Fibroblast of lung (primary cell): ENCODE results near the gene NDC80. TPM values are rescaled to one million over a fixed set of nuclear protein-coding genes. Genes with fewer than 3 reads are reported as not detected.
A peak's percentile ranks its signal among the peaks of the same experiment; 100 is the strongest.

Experiments used
- DNase-seq, 2 donors: peaks; one replicate each; pipeline versions ENCODE4 v3.0.0 to v3.0.0-alpha.2; 2010; ENCODE audit warnings: low read depth in 2 of 2
- H2AFZ ChIP-seq: 2 replicates; pipeline ENCODE4 v1.5.1; 2012; ENCODE audit warnings: low read length, control low read depth, inconsistent platforms
- H3K27ac ChIP-seq: 2 replicates; pipeline ENCODE4 v1.5.1; 2011; ENCODE audit warnings: low read length, control low read depth; ENCODE audit not compliant: insufficient read depth
- H3K27me3 ChIP-seq: 2 replicates; pipeline ENCODE4 v1.5.1; 2011; ENCODE audit warnings: mild to moderate bottlenecking, low read length; ENCODE audit not compliant: control insufficient read depth, insufficient read depth
- H3K36me3 ChIP-seq: 2 replicates; pipeline ENCODE4 v1.5.1; 2011; ENCODE audit warnings: low read length; ENCODE audit not compliant: control insufficient read depth, insufficient read depth
- H3K4me1 ChIP-seq: 2 replicates; pipeline ENCODE4 v1.5.1; 2011; ENCODE audit warnings: low read length; ENCODE audit not compliant: control insufficient read depth, insufficient read depth; ENCODE audit errors: extremely low read depth
- H3K4me2 ChIP-seq: 2 replicates; pipeline ENCODE4 v1.5.1; 2011; ENCODE audit warnings: low read length, control low read depth; ENCODE audit not compliant: insufficient read depth; ENCODE audit errors: extremely low read depth
- H3K4me3 ChIP-seq, 4 experiments: fragments of 200-600 bp in 1 of 4; sonication (generic) in 1 of 4; replicated peaks in 1 of 4; 2 replicates each; pipeline ENCODE4 v1.5.1; 2011 to 2016; ENCODE audit warnings: low read length in 4 of 4, low read depth in 3 of 4, mild to moderate bottlenecking in 3 of 4, control low read depth in 2 of 4, inconsistent platforms in 1 of 4, mixed read lengths in 1 of 4; ENCODE audit not compliant: insufficient read depth in 1 of 4; ENCODE audit errors: control extremely low read depth in 1 of 4
- H3K79me2 ChIP-seq: 2 replicates; pipeline ENCODE4 v1.5.1; 2012; ENCODE audit warnings: mild to moderate bottlenecking, low read length, inconsistent platforms; ENCODE audit not compliant: control insufficient read depth, insufficient read depth
- H3K9ac ChIP-seq: 2 replicates; pipeline ENCODE4 v1.5.1; 2011; ENCODE audit warnings: mild to moderate bottlenecking, low read length, control low read depth; ENCODE audit not compliant: insufficient read depth
- H3K9me3 ChIP-seq: 2 replicates; pipeline ENCODE4 v1.5.1; 2012; ENCODE audit warnings: low read depth, low read length; ENCODE audit not compliant: control insufficient read depth, insufficient read depth
- H4K20me1 ChIP-seq: 2 replicates; pipeline ENCODE4 v1.5.1; 2011; ENCODE audit warnings: low read length; ENCODE audit not compliant: control insufficient read depth, insufficient read depth; ENCODE audit errors: extremely low read depth
- EZH2 ChIP-seq: IDR thresholded peaks from 2 replicates; pipeline ENCODE4 v1.5.1; 2012; ENCODE audit warnings: low read length, control low read depth, mild to moderate bottlenecking; ENCODE audit errors: missing control alignments
- polyA plus RNA-seq, 2 donors: library from polyadenylated mRNA; depleted of rRNA in 1 of 2; stranded (reverse) in 1 of 2; unstranded in 1 of 2; fragments of >200 nt; gene quantifications; 2 replicates each; pipeline ENCODE4 v1.2.1, GENCODE V29; 2011 to 2012; ENCODE audit warnings: missing spikeins in 1 of 2
- total RNA-seq: library from RNA; depleted of rRNA; stranded (reverse); fragments of >200 nt; gene quantifications from 2 replicates; pipeline ENCODE4 v1.2.1, GENCODE V29; 2014
- TF ChIP-seq, protein P1 (sequence below), 2 donors: IDR thresholded peaks in 1 of 2; conservative IDR thresholded peaks in 1 of 2; 1 replicate in 1 of 2; 2 replicates in 1 of 2; pipeline ENCODE4 v1.5.1; 2011 to 2012; ENCODE audit warnings: low read length in 2 of 2, control low read depth in 1 of 2, inconsistent platforms in 1 of 2, low read depth in 1 of 2, mild to moderate bottlenecking in 1 of 2

Gene NDC80
- total and polyA plus RNA-seq, 2 donors (not counting 1 experiment from before 2014, with no cell fraction given), result 8.3 to 9.7 TPM

GRCh38 chr18:2569338-2570207 lies 1.8 kb upstream of the NDC80 start:
- H3K9ac ChIP-seq, result no peak overlapping the region
- H3K79me2 ChIP-seq, result peaks cover 56% of the 10 kb centered on the region
- peak overlapping the region; percentile 50 to 92 (median 82) for H3K4me3 ChIP-seq
- no peak for DNase-seq
- no peak overlapping the region for H2AFZ ChIP-seq
- no peak for TF ChIP-seq EZH2
- H3K9me3 ChIP-seq, result no peaks in the 10 kb centered on the region
- H3K27ac ChIP-seq, result no peak overlapping the region
- no peaks in the 10 kb centered on the region for H3K27me3 ChIP-seq
- H3K36me3 ChIP-seq, result no peaks in the 10 kb centered on the region
- H4K20me1 ChIP-seq, result no peaks in the 10 kb centered on the region
- H3K4me1 ChIP-seq, result peaks cover 7% of the 10 kb centered on the region
- peak overlapping the region; percentile 95 for H3K4me2 ChIP-seq

- Histone ChIP-seq H3K4me3 (peak overlapping the region; percentile 50 to 92 (median 82)), H3K9ac (peak overlapping the region; percentile 100), H3K79me2 (peaks cover 65% of the 10 kb centered on the region), H2AFZ (peak overlapping the region; percentile 98), H3K9me3 (no peaks in the 10 kb centered on the region), H3K36me3 (no peaks in the 10 kb centered on the region), H4K20me1 (no peaks in the 10 kb centered on the region), H3K27me3 (no peaks in the 10 kb centered on the region), H3K4me1 (peaks cover 7% of the 10 kb centered on the region), H3K27ac (peak overlapping the region; percentile 100), H3K4me2 (peak overlapping the region; percentile 95)
- DNase-seq, result peak; percentile 76 to 78
- TF ChIP-seq, protein P1, sequence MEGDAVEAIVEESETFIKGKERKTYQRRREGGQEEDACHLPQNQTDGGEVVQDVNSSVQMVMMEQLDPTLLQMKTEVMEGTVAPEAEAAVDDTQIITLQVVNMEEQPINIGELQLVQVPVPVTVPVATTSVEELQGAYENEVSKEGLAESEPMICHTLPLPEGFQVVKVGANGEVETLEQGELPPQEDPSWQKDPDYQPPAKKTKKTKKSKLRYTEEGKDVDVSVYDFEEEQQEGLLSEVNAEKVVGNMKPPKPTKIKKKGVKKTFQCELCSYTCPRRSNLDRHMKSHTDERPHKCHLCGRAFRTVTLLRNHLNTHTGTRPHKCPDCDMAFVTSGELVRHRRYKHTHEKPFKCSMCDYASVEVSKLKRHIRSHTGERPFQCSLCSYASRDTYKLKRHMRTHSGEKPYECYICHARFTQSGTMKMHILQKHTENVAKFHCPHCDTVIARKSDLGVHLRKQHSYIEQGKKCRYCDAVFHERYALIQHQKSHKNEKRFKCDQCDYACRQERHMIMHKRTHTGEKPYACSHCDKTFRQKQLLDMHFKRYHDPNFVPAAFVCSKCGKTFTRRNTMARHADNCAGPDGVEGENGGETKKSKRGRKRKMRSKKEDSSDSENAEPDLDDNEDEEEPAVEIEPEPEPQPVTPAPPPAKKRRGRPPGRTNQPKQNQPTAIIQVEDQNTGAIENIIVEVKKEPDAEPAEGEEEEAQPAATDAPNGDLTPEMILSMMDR (conservative IDR thresholded peaks at IDR 0.05 in 1 of 2, IDR thresholded peaks at IDR 0.05 in 1 of 2; ENCODE audit: low read depth in 1 of 2, low read length in 2 of 2), result peak in 1 of 2 donors; percentile 13
- no peak for TF ChIP-seq EZH2
These were observed 571 bp upstream of the NDC80 start for GRCh38 chr18:2570772-2571199.

GRCh38 chr18:2572171-2572569 lies 813 bp downstream of the NDC80 start:
- Histone ChIP-seq H2AFZ (peak overlapping the region; percentile 90), H3K79me2 (peaks cover 66% of the 10 kb centered on the region), H4K20me1 (no peaks in the 10 kb centered on the region), H3K27me3 (no peaks in the 10 kb centered on the region), H3K4me3 (peak overlapping the region; percentile 50 to 92 (median 82)), H3K36me3 (no peaks in the 10 kb centered on the region), H3K9me3 (no peaks in the 10 kb centered on the region), H3K4me2 (peak overlapping the region; percentile 91), H3K4me1 (peaks cover 7% of the 10 kb centered on the region), H3K9ac (no peak overlapping the region), H3K27ac (peak overlapping the region; percentile 100)
- TF ChIP-seq EZH2, result no peak
- TF ChIP-seq, protein P1 (conservative IDR thresholded peaks at IDR 0.05 in 1 of 2, IDR thresholded peaks at IDR 0.05 in 1 of 2; ENCODE audit: low read depth in 1 of 2, low read length in 2 of 2), result no peak
- no peak for DNase-seq
